Mononuclear cell (primary cell): ENCODE measurements around the gene IGFN1. TPM values are rescaled to one million over a fixed set of nuclear protein-coding genes. Genes with fewer than 3 reads are reported as not detected.

Experiments
- H3K27me3 ChIP-seq: 2 replicates; pipeline ENCODE4 v1.6.0; 2011; ENCODE audit warnings: low read length, control low read depth; ENCODE audit not compliant: insufficient read depth
- H3K4me1 ChIP-seq: 2 replicates; pipeline ENCODE4 v1.5.1; 2011; ENCODE audit warnings: mild to moderate bottlenecking, low read length, control low read depth; ENCODE audit not compliant: insufficient read depth
- H3K4me3 ChIP-seq: 2 replicates; pipeline ENCODE4 v1.5.1; 2011; ENCODE audit warnings: mild to moderate bottlenecking, low read length, moderate library complexity
- H3K9me3 ChIP-seq: 2 replicates; pipeline ENCODE4 v1.5.1; 2011; ENCODE audit warnings: low read depth, mild to moderate bottlenecking, control low read depth, low read length
- total RNA-seq: library from RNA; depleted of rRNA; stranded (reverse); fragments of >200 nt; gene quantifications from one replicate; pipeline ENCODE4 v1.2.3, GENCODE V29; 2012

Gene IGFN1
- total RNA-seq, 1 donor, result under 0.01 TPM

DNA sequence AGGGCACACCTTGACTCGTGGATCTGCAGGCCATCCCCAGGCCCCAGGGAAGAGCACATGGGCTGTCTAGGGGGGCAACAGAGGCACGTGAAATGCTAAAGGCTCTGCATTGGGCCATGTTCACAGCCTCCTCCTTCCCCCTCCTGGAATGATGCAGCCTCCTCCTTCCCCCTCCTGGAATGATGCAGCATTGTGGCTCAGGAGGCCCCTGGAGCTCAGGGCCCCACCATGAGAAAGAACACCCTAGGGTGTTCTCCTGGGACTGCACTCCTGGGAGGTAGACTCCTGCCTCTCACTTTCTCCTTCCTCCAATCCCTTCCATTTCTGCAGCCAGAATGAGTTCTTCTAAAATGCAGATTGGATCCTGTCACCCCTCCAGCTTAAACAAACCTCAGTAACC lies 1.5 kb upstream of the IGFN1 start:
- no peaks in the 10 kb centered on the region for H3K27me3 ChIP-seq
- H3K9me3 ChIP-seq, result no peaks in the 10 kb centered on the region
- H3K4me3 ChIP-seq, result no peak overlapping the region
- H3K4me1 ChIP-seq, result no peaks in the 10 kb centered on the region

DNA sequence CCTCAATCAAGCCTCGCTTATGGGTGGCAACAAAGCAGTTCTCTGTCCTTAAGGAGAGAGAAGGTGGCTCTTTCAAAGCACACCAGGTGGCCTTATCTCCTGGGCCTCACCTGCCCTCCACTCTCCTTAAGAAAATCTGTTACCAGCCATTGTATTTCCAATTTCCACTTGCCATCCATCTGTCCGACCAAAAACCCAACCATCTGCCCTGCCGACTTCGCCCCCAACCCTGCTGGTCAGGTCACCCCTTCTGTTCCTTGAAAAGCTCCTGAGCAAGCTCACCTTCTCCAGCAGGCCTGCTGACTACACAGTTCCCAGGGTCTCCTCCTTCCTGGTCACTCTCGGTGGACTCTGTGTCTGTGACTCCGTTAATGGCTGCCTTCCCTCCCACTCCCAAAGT lies 619 bp upstream of the IGFN1 start:
- H3K27me3 ChIP-seq, result no peaks in the 10 kb centered on the region
- H3K4me3 ChIP-seq, result no peak overlapping the region
- H3K4me1 ChIP-seq, result no peaks in the 10 kb centered on the region
- H3K9me3 ChIP-seq, result no peaks in the 10 kb centered on the region

GRCh38 chr1:201191653-201192260 lies 1.1 kb downstream of the IGFN1 start:
- Histone ChIP-seq H3K9me3 (no peaks in the 10 kb centered on the region), H3K4me3 (no peak overlapping the region), H3K4me1 (no peaks in the 10 kb centered on the region), H3K27me3 (no peaks in the 10 kb centered on the region)

DNA sequence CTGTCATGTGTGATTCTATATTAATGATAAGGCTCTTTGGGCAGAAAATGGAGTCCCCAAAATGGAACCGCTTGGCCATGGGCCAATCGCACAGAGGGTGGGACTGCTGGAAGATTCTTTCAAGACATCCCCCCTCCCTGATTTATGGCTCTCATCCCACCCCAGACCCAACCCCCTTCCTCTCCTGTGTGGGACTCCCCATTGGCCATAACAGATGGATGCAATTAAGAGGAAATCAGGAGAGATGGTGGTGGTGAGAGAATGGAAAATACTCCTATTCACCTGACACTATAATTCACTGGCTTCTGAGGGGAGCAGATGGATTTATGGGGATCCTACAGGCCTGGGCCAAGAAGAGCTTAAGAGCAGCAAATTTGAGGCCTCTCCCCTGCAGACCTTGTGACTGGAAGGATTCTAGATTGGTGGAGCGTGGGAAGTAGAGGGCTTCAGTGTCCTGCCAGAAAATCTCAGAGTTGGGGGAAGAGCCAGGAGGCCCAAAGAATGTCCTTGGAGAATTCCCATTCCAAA lies 1.7 kb downstream of the IGFN1 start:
- Histone ChIP-seq H3K27me3 (no peaks in the 10 kb centered on the region), H3K4me1 (no peaks in the 10 kb centered on the region), H3K4me3 (no peak overlapping the region), H3K9me3 (no peaks in the 10 kb centered on the region)

GRCh38 chr1:201194046-201194445 lies 3.4 kb downstream of the IGFN1 start:
- Histone ChIP-seq H3K4me1 (no peaks in the 10 kb centered on the region), H3K27me3 (no peaks in the 10 kb centered on the region), H3K4me3 (no peak overlapping the region), H3K9me3 (no peaks in the 10 kb centered on the region)

- Histone ChIP-seq H3K27me3 (no peaks in the 10 kb centered on the region), H3K4me3 (no peak overlapping the region), H3K4me1 (no peaks in the 10 kb centered on the region), H3K9me3 (no peaks in the 10 kb centered on the region)
These were observed 8.0 kb downstream of the IGFN1 start for GRCh38 chr1:201198598-201198997.

GRCh38 chr1:201205036-201205435 lies 14.4 kb downstream of the IGFN1 start:
- no peaks in the 10 kb centered on the region for H3K4me1 ChIP-seq
- H3K27me3 ChIP-seq, result no peaks in the 10 kb centered on the region
- H3K4me3 ChIP-seq, result no peak overlapping the region
- H3K9me3 ChIP-seq, result no peaks in the 10 kb centered on the region

DNA sequence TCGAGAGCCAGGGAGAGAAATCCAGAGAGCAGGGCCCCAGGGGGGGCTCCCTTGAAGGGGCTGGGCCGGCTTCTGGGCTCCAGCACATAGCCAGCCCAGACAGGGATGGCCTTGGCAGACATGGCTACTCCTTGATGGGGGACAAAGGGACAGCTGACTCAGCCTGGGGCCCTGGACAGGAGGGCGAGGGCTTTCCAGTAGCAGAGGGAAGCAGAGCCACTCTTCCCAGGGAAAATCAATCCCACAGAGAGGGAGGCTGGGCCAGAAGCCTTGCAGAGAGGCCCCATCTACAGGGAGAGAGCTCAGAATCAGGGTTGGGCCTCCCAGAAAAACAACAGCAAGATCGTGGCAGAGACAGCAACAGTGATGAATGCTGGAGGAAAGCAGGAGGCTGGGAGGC lies 15.6 kb downstream of the IGFN1 start:
- no peaks in the 10 kb centered on the region for H3K9me3 ChIP-seq
- no peak overlapping the region for H3K4me3 ChIP-seq
- no peaks in the 10 kb centered on the region for H3K27me3 ChIP-seq
- no peaks in the 10 kb centered on the region for H3K4me1 ChIP-seq

GRCh38 chr1:201207046-201207445 lies 16.4 kb downstream of the IGFN1 start:
- Histone ChIP-seq H3K4me3 (no peak overlapping the region), H3K27me3 (no peaks in the 10 kb centered on the region), H3K9me3 (no peaks in the 10 kb centered on the region), H3K4me1 (no peaks in the 10 kb centered on the region)

GRCh38 chr1:201208236-201208635 lies 17.6 kb downstream of the IGFN1 start:
- no peaks in the 10 kb centered on the region for H3K4me1 ChIP-seq
- no peaks in the 10 kb centered on the region for H3K27me3 ChIP-seq
- no peaks in the 10 kb centered on the region for H3K9me3 ChIP-seq
- H3K4me3 ChIP-seq, result no peak overlapping the region

- Histone ChIP-seq H3K27me3 (no peaks in the 10 kb centered on the region), H3K9me3 (no peaks in the 10 kb centered on the region), H3K4me3 (no peak overlapping the region)
These were observed 21.4 kb downstream of the IGFN1 start for GRCh38 chr1:201212056-201212455.

DNA sequence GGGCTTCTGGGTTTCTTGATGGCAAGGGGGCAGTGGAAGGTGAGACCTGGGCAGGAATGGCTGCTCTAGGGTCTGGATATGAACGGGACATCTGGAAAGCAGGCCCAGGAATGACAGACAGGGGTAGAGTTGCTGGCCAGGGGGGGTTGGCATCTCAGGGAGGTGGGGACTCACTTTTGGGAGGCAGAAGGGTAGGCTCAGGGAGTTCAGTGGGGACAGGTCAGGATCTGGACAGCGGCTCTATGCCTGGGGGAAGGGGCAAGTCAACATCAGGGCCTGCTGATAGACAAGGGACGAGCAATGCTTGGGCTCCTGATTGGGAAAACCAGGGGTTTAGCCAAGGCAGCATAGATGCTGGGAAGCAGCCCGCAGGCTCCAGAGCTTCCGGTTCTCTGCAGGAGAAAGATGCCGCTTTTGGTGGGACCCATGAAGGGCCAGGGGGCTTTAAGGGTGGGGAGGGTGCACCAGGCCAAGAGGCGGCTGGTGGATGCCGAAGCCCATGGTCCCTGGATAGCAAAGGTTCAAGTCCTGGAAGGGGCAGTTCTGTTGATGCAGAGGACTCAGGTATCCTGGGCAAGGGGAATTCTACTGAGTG lies 21.9 kb downstream of the IGFN1 start:
- H3K4me3 ChIP-seq, result no peak overlapping the region
- no peaks in the 10 kb centered on the region for H3K4me1 ChIP-seq
- no peaks in the 10 kb centered on the region for H3K27me3 ChIP-seq
- H3K9me3 ChIP-seq, result no peaks in the 10 kb centered on the region

More at GRCh38 chr1:201212056-201212455, 21.4 kb downstream of the IGFN1 start:
- H3K4me1 ChIP-seq, result no peaks in the 10 kb centered on the region

- H3K4me3 ChIP-seq, result no peak overlapping the region
- no peaks in the 10 kb centered on the region for H3K4me1 ChIP-seq
- H3K9me3 ChIP-seq, result no peaks in the 10 kb centered on the region
- no peaks in the 10 kb centered on the region for H3K27me3 ChIP-seq
These were observed 22.6 kb downstream of the IGFN1 start for GRCh38 chr1:201213106-201213770.

DNA sequence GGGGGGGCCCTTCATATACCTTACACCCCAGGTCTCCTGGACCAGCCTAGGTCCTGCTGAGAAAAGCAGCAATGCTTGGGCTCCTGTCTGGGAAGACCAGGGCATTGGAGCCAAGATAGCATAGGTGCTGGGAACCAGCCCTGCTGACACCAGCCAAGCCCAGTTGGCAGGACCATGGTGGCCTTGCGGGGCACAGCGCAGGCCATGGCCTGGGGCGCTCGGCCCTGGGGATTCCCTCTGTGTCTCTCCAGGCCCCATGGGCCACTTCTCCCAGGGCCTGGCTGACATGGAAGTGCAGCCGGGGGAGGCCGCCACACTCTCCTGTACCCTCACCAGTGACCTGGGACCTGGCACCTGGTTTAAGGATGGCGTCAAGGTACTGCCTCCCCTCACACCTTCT lies 23.3 kb downstream of the IGFN1 start:
- Histone ChIP-seq H3K27me3 (no peaks in the 10 kb centered on the region), H3K4me3 (no peak overlapping the region), H3K4me1 (no peaks in the 10 kb centered on the region), H3K9me3 (no peaks in the 10 kb centered on the region)

DNA sequence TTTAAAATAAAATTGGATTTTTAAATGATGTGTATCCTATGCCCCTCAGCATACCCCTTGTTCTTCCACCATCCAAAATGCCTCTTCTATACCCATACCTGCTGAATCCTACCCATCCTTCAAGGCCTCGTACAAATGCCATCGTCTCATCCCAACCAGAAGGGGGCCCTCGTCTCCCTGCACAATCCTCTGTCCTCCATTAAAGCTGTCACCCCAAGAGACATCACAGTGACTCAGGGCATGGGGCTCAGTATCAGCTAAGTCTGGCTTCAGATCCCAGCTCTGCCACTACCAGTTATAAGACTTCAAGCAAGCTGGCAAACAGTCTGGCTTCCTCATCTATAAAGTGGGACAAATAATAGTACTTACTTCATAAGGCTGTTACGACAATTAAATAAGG lies 23.8 kb downstream of the IGFN1 start:
- H3K9me3 ChIP-seq, result no peaks in the 10 kb centered on the region
- no peak overlapping the region for H3K4me3 ChIP-seq
- no peaks in the 10 kb centered on the region for H3K4me1 ChIP-seq
- no peaks in the 10 kb centered on the region for H3K27me3 ChIP-seq

DNA sequence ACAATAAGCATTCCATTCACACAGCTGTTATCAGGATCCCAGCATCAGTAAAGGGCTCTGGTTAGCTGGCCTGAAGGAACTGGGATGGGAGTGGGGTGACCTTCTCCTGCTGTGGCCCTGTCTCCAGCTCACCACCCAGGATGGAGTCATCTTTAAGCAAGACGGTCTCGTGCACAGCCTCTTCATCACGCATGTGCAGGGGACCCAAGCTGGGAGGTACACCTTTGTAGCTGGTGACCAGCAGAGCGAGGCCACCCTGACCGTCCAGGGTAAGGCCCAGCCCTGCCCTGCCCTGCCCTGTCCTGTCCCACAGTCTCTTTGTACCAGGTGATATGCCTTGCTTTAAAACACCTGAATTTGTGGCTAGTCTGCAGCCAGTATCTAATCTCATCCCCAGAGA lies 24.3 kb downstream of the IGFN1 start:
- Histone ChIP-seq H3K4me3 (no peak overlapping the region), H3K27me3 (no peaks in the 10 kb centered on the region), H3K4me1 (no peaks in the 10 kb centered on the region), H3K9me3 (no peaks in the 10 kb centered on the region)
